ENCODE data around the gene QARS1. TPM values are rescaled to one million over a fixed set of nuclear protein-coding genes. Genes with fewer than 3 reads are reported as not detected.
A peak's percentile ranks its signal among the peaks of the same experiment; 100 is the strongest.

QARS1 gene
- polyA plus RNA-seq (2012; ENCODE audit: insufficient read depth, insufficient read length): 337 TPM

DNA sequence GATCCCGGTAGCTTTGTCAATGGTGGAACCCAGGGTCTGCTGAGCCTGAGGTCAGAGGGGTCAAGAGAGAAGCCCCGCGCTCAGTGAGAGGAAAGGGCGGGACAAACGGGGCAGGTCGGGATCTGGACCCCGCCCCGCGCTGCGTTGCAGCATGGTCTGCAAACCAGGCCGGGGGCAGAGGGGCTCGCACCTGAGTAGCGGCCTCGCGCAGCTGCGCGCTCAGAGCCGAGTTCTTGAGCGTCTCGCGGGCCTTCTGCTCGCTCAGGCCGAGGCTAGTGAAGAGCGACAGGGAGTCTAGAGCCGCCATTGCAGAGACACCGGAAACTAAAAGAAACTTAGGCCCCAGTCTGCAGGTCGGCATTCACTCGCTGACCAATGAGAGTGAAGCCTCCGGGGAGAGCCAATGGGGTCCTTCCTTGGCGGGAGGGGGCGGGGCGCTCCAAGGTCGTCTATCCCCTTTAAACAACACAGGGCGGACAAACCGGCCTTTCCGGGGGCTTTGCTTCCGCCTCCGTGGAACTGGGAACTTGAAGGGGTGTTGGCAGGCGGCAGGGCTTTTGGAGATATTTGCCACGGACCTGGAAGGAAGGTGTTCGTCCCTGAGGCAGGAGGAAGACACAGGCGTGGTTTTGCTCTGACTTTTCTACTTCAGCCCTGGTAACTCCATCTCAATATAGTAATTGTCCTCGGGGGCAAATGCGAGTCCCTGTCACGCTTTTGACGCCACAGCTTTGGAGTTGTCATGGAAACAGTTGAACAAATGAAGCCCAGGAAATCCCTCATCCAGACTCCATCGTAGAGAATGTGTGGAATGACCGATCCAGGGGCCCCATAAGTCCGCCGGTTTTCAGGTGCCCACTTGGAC is at the start of gene QARS1:
QARS1 (minus strand) TSS at position 331 of the 865 bp plus-strand sequence; CDS start at position 307, 24 bp downstream.
- peak within 1 kb of the TSS; percentile 98 for H3K4me3 ChIP-seq (ENCODE audit: low read length)
- peak; percentile 86 for DNase-seq (ENCODE audit: low read depth, low spot score)

- no peak overlapping the region for H3K4me3 ChIP-seq (ENCODE audit: low read length)
- no peak for DNase-seq (ENCODE audit: low read depth, low spot score)
Observed at GRCh38 chr3:49153349-49153912, 48.9 kb upstream of the QARS1 start.

DNA sequence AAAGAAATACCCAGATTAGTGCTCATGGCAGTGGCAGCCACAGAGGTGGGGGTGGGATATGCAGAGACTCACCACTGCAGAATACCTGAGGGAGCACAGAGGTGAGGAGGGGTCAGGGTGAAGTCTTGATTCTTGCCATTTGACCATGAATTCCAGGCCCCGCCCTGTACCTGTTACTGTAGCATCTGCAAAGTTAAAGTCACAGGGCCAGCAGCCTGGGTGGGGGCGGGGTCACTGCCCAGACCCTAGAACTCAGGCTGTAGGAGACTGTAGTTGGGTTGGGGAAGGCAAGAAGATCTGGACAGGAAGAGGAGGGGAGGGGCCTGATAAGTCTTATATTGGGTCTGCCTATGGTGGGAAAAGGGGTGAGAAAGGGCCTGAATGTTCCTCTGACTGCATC is 47.1 kb upstream of the QARS1 start:
- no peak for DNase-seq (ENCODE audit: low read depth, low spot score)
- H3K4me3 ChIP-seq (ENCODE audit: low read length): no peak overlapping the region

GRCh38 chr3:49148159-49148558 is 43.6 kb upstream of the QARS1 start:
- no peak for DNase-seq (ENCODE audit: low read depth, low spot score)
- H3K4me3 ChIP-seq (ENCODE audit: low read length): no peak overlapping the region

GRCh38 chr3:49140080-49140479 is 35.5 kb upstream of the QARS1 start:
- H3K4me3 ChIP-seq (ENCODE audit: low read length): no peak overlapping the region
- DNase-seq (ENCODE audit: low read depth, low spot score): no peak

DNA sequence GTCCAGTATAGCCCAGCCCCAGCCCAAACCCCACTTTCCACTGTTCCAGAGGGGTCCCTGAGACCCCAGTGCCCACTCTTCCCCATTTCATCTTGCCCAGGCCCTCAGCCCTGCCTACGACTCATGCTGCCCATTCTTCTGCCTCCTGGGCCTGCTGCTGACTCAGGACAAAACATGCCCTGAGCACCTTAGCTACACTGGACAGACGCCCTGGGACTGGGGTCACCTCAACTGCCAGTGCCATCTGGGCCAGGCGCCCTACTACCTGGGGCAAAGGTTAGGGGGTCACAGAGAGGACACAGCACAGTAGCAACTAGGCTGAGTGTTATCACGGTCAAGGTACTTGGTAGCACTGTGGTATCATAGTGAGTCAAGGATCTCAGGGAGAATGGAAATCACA is 30.9 kb upstream of the QARS1 start:
- H3K4me3 ChIP-seq (ENCODE audit: low read length): no peak overlapping the region
- no peak for DNase-seq (ENCODE audit: low read depth, low spot score)

DNA sequence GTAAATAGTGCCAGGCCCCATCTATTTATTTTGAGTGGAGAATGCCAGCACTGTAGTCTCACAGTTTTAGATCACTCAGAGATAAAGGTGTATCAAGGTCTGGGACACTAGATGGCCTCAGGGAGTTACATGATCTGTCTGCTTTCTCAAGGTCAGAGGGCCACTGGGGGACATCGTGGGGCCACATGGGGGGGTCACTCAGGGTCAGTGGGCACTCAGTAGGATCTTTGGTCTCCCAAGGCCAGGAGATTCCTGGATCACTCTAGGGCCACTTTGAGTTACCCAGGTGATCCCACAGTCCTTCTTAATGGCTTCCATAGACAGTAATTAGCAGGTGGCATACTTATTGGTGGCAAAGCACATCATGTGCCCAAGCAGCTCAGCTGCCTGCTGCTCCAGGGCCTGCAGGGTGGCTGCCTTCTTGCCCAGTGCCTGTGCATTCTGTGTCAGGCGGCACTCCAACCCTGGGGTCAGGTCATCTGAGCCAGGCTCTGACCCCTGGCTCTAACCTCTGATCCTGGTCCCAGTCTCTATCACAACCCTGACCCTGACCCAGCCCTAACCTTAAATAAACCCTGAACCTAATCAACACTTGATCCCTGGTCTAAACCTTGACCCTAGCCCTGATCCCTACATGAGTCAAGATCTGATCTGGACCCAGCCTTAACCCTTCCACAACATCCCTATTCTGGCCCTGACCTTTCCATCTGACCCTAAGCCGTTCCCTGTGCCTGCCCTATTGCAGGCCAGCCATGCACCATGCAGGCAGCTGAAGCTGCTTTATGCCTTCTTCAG is 30.1 kb upstream of the QARS1 start:
- no peak for DNase-seq (ENCODE audit: low read depth, low spot score)
- no peak overlapping the region for H3K4me3 ChIP-seq (ENCODE audit: low read length)

- no peak overlapping the region for H3K4me3 ChIP-seq (ENCODE audit: low read length)
- no peak for DNase-seq (ENCODE audit: low read depth, low spot score)
Observed at GRCh38 chr3:49133226-49133951, 28.8 kb upstream of the QARS1 start.

DNA sequence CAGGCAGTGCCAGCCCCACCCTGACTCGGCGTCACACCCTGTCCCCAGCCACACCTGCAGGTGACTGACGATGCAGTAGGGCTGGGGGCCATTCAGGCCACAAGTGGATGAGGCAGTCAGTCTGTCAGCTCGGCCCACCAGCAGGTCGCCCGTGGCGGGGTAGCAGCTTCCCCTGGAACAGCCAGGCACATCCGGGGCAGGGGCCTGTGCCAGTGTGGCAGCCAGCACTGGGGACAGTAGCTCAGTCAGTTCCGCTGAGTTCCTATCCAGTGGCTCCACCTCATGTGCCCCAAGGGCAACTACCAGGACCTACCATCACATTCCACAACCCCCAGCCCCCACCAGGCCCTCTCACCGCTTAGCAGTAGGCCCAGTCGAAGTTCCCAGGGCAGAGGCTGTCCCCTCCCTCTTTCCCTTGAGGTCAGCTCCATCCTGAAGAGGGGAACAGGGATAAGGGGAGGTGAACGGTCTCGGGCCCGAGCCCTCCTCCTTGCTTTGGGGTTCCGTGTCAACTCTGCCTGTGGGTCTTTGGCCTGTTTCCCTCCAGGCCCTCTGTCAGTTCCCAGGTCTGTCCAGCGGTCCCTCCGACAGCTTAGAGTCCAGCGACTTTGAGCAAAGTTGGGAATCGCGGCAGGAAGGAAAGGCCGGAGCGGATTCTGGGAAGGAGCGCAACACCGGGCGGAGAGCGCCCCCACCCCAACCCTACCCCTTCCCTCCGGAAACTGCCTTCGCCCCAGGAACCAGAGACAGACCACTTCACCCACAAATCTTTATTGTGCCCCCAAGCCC is 28.1 kb upstream of the QARS1 start, which contains the start of gene LAMB2:
LAMB2 (minus strand) TSS at position 614 of the 789 bp plus-strand sequence; CDS start at position 431, 183 bp downstream.
- no peak for DNase-seq (ENCODE audit: low read depth, low spot score)
- no peak within 1 kb of the TSS for H3K4me3 ChIP-seq (ENCODE audit: low read length)

- no peak for DNase-seq (ENCODE audit: low read depth, low spot score)
- H3K4me3 ChIP-seq (ENCODE audit: low read length): no peak overlapping the region
Observed at GRCh38 chr3:49132073-49132436, 27.5 kb upstream of the QARS1 start.

DNA sequence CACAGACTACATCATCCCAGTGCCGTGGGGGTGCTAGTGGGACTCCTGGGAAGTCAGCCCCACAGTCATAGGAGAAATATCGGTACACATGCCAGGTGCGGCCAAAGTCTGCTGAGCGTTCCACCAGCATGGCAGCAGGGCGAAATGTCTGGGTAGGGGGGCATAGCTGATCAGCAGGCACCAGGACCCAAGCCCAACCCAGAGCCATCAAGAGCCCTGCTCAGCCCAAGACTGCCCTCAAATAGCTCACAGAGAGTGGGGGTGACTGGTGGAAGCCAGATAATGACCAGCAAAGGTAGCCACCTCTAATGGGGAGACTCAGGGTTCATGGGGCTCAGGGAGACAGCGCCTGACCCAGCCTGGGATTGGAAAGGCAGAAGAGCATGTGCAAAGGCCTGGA is 27.0 kb upstream of the QARS1 start:
- no peak overlapping the region for H3K4me3 ChIP-seq (ENCODE audit: low read length)

GRCh38 chr3:49131040-49131439 is 26.5 kb upstream of the QARS1 start:
- no peak overlapping the region for H3K4me3 ChIP-seq (ENCODE audit: low read length)
- DNase-seq (ENCODE audit: low read depth, low spot score): no peak

More for the DNA sequence above, 27.0 kb upstream of the QARS1 start:
- DNase-seq (ENCODE audit: low read depth, low spot score): no peak

DNA sequence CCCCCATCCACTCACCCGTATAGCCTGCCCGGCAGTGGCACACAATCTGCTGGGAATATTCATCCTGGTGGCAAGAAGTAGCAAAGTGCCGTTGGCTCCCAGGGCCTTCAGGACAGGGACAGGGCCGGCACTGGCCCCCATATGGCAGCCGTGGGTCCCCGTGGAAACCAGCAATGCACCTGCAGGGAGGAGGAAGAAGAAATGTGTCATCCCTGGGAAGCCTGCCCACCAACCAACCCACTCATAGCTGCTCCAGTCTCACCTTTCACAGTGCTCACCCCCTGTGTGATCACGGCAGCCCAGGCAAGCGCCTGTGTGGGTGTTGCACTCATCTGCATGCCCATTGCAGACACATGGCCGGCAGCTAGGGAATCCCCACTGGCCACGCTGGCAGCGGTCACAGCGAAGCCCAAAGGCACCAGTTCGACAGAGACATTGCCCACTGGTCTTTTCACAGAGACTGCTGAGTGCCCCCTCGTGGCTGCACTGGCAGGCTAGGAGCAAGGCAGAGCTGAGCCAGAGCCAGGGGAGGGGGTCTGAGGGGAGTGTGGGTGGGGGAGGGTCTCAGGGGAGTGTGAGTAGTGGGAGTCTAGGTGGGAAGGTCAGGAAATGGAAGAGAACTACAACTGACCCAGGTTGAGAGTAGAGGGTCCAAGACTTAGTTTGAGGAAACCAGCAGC is 20.6 kb upstream of the QARS1 start:
- no peak overlapping the region for H3K4me3 ChIP-seq (ENCODE audit: low read length)
- DNase-seq (ENCODE audit: low read depth, low spot score): no peak

- no peak for DNase-seq (ENCODE audit: low read depth, low spot score)
- no peak overlapping the region for H3K4me3 ChIP-seq (ENCODE audit: low read length)
Observed at GRCh38 chr3:49124203-49124602, 19.6 kb upstream of the QARS1 start.

DNA sequence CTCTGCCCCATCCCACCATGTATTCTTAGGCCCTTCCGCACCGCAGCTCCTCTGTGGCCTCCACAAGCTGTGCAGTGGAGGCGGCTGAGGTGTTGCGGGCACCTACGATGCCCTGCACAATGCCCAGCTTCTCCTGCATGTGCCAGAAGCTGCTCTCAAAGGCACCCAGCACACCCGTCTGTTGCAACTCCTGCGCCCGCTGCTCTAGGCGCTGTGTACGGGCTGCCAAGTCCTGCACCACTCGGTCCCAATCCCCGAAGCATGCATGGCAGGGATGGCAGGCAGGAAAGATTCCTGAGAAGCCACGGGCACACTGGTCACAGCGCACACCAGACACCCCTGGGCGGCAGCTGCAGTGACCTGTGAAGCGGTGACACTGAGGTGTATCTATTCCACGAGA is 19.1 kb upstream of the QARS1 start:
- no peak overlapping the region for H3K4me3 ChIP-seq (ENCODE audit: low read length)
- no peak for DNase-seq (ENCODE audit: low read depth, low spot score)

- no peak overlapping the region for H3K4me3 ChIP-seq (ENCODE audit: low read length)
- no peak for DNase-seq (ENCODE audit: low read depth, low spot score)
Observed at GRCh38 chr3:49122886-49123545, 18.5 kb upstream of the QARS1 start.

GRCh38 chr3:49122451-49122850 is 17.9 kb upstream of the QARS1 start:
- DNase-seq (ENCODE audit: low read depth, low spot score): no peak
- no peak overlapping the region for H3K4me3 ChIP-seq (ENCODE audit: low read length)

All from Jurkat, Clone E6-1 (cell line).